HepG2 (cell line): ENCODE results near the gene TMEM182.

Experiments used
- ATRX ChIP-seq: sonication (generic); formaldehyde crosslinking; IDR thresholded peaks from 2 replicates; pipeline ENCODE4 v1.4.0; 2020; ENCODE audit warnings: missing genetic modification reagents, borderline replicate concordance
- CBX1 ChIP-seq: IDR thresholded peaks from one replicate; pipeline ENCODE4 v1.6.1; 2016; ENCODE audit warnings: antibody characterized with exemption, low read depth
- ESRRA ChIP-seq: sonication (generic); formaldehyde crosslinking; IDR thresholded peaks from 2 replicates; pipeline ENCODE4 v1.5.1; 2020; ENCODE audit warnings: mild to moderate bottlenecking, low read depth, missing genetic modification reagents
- JUN ChIP-seq: sonication (generic); formaldehyde crosslinking; IDR thresholded peaks from 2 replicates; pipeline ENCODE4 v1.4.0; 2020; ENCODE audit warnings: mild to moderate bottlenecking, missing genetic modification reagents
- MIER3 ChIP-seq: IDR thresholded peaks from 2 replicates; pipeline ENCODE4 v1.6.1; 2016; ENCODE audit warnings: missing compliant biosample characterization, borderline replicate concordance
- MXI1 ChIP-seq: IDR thresholded peaks from 3 replicates; pipeline ENCODE4 v1.6.1; 2012; ENCODE audit warnings: low read depth, low read length, inconsistent platforms, borderline replicate concordance
- POLR2A ChIP-seq, 2 experiments: IDR thresholded peaks; 2 replicates each; pipeline ENCODE4 v1.6.1; 2011; ENCODE audit warnings: low read depth in 2 of 2, low read length in 2 of 2, mild to moderate bottlenecking in 1 of 2, moderate library complexity in 1 of 2; ENCODE audit not compliant: insufficient read depth in 1 of 2
- SIN3A ChIP-seq: IDR thresholded peaks from 2 replicates; pipeline ENCODE4 v1.6.1; 2011; ENCODE audit warnings: low read depth, mild to moderate bottlenecking, control low read depth, low read length, borderline replicate concordance
- ZNF431 ChIP-seq: sonication (generic); formaldehyde crosslinking; IDR thresholded peaks from 2 replicates; pipeline ENCODE4 v1.9.0; 2022; ENCODE audit warnings: missing genetic modification reagents, low read depth, mild to moderate bottlenecking, borderline replicate concordance
- ZNF790 ChIP-seq: sonication (generic); formaldehyde crosslinking; IDR thresholded peaks from 2 replicates; pipeline ENCODE4 v1.8.0; 2022; ENCODE audit warnings: missing genetic modification reagents, mild to moderate bottlenecking, borderline replicate concordance
- TF ChIP-seq, protein P1 (sequence below): fragments of 450-650 bp; IDR thresholded peaks from 2 replicates; pipeline ENCODE4 v1.6.1; 2017; ENCODE audit warnings: mild to moderate bottlenecking
- TF ChIP-seq, protein P2 (sequence below): sonication (generic); formaldehyde crosslinking; IDR thresholded peaks from 2 replicates; pipeline ENCODE4 v1.9.0; 2022; ENCODE audit warnings: missing genetic modification reagents, mild to moderate bottlenecking, borderline replicate concordance
- TF ChIP-seq, protein P3 (sequence below): sonication (generic); formaldehyde crosslinking; IDR thresholded peaks from 2 replicates; pipeline ENCODE4 v1.5.0; 2020; ENCODE audit warnings: mild to moderate bottlenecking, missing genetic modification reagents, moderate library complexity
- TF ChIP-seq, protein P4 (sequence below): IDR thresholded peaks from 2 replicates; pipeline ENCODE4 v1.6.1; 2012; ENCODE audit warnings: inconsistent platforms

DNA sequence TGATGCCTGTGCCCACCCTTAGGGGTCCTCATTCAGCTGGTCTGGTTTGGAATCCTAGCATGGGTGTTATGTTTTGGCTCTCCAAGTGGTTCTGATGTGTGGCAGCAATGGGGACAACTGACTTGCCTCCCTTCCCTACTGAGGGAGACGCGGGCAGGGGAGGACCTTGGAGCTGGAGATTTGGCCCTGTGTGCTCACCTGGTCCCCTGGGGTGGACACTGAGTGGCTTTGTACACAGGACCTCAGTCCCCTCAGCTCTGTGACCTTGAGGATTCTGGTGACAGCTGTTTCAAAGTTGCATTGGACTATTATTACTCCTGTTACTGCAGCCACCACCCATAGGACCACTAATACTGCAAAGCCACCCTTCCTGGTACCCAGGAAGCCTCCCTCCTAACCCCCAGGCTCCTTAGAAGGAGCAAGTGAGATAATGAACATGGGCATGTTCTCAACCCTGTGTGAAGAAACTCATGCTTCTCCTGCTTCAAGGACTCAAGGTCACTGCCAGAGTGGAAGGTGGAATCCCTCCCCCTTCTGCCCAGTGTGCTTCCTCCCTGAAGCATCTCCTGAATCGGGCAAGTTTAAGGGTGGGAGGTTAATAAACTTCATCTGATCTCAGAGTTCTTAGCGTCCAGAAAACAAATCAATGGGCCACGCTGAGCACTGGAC, 26.5 kb downstream of the TMEM182 start:
- TF ChIP-seq POLR2A (IDR thresholded peaks at IDR 0.05; ENCODE audit: insufficient read depth in 1 of 2, low read depth in 2 of 2, low read length in 2 of 2) (no peak), MIER3 (CRISPR knock-in tag) (no peak), ZNF790 (CRISPR knock-in tag) (no peak), JUN (CRISPR knock-in tag) (no peak), ESRRA (CRISPR knock-in tag) (no peak), MXI1 (no peak), ZNF431 (CRISPR knock-in tag) (no peak), ATRX (CRISPR knock-in tag) (no peak), SIN3A (no peak), CBX1 (no peak)
- TF ChIP-seq, protein P1, sequence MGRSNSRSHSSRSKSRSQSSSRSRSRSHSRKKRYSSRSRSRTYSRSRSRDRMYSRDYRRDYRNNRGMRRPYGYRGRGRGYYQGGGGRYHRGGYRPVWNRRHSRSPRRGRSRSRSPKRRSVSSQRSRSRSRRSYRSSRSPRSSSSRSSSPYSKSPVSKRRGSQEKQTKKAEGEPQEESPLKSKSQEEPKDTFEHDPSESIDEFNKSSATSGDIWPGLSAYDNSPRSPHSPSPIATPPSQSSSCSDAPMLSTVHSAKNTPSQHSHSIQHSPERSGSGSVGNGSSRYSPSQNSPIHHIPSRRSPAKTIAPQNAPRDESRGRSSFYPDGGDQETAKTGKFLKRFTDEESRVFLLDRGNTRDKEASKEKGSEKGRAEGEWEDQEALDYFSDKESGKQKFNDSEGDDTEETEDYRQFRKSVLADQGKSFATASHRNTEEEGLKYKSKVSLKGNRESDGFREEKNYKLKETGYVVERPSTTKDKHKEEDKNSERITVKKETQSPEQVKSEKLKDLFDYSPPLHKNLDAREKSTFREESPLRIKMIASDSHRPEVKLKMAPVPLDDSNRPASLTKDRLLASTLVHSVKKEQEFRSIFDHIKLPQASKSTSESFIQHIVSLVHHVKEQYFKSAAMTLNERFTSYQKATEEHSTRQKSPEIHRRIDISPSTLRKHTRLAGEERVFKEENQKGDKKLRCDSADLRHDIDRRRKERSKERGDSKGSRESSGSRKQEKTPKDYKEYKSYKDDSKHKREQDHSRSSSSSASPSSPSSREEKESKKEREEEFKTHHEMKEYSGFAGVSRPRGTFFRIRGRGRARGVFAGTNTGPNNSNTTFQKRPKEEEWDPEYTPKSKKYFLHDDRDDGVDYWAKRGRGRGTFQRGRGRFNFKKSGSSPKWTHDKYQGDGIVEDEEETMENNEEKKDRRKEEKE, result no peak
- TF ChIP-seq, protein P2, sequence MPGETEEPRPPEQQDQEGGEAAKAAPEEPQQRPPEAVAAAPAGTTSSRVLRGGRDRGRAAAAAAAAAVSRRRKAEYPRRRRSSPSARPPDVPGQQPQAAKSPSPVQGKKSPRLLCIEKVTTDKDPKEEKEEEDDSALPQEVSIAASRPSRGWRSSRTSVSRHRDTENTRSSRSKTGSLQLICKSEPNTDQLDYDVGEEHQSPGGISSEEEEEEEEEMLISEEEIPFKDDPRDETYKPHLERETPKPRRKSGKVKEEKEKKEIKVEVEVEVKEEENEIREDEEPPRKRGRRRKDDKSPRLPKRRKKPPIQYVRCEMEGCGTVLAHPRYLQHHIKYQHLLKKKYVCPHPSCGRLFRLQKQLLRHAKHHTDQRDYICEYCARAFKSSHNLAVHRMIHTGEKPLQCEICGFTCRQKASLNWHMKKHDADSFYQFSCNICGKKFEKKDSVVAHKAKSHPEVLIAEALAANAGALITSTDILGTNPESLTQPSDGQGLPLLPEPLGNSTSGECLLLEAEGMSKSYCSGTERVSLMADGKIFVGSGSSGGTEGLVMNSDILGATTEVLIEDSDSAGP (CRISPR knock-in tag), result no peak
- TF ChIP-seq, protein P3, sequence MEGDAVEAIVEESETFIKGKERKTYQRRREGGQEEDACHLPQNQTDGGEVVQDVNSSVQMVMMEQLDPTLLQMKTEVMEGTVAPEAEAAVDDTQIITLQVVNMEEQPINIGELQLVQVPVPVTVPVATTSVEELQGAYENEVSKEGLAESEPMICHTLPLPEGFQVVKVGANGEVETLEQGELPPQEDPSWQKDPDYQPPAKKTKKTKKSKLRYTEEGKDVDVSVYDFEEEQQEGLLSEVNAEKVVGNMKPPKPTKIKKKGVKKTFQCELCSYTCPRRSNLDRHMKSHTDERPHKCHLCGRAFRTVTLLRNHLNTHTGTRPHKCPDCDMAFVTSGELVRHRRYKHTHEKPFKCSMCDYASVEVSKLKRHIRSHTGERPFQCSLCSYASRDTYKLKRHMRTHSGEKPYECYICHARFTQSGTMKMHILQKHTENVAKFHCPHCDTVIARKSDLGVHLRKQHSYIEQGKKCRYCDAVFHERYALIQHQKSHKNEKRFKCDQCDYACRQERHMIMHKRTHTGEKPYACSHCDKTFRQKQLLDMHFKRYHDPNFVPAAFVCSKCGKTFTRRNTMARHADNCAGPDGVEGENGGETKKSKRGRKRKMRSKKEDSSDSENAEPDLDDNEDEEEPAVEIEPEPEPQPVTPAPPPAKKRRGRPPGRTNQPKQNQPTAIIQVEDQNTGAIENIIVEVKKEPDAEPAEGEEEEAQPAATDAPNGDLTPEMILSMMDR, result no peak
- TF ChIP-seq, protein P4, sequence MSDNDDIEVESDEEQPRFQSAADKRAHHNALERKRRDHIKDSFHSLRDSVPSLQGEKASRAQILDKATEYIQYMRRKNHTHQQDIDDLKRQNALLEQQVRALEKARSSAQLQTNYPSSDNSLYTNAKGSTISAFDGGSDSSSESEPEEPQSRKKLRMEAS, result no peak
